A549 (cell line): ENCODE data around the gene ALPI.
"Not testable (repeated sequence)": the region's sequence is repeated elsewhere in the genome, so short reads cannot be mapped to it uniquely, and the experiment has no call there.

ENCODE experiments used
- BHLHE40 ChIP-seq: IDR thresholded peaks from 2 replicates; pipeline ENCODE4 v1.6.1; 2012; ENCODE audit warnings: low read depth, low read length, inconsistent platforms
- CEBPB ChIP-seq, 2 experiments: fragments of >200 bp in 1 of 2; sonication (Bioruptor Twin) in 1 of 2; formaldehyde crosslinking in 1 of 2; IDR thresholded peaks; 2 replicates each; pipeline ENCODE4 v1.6.1; 2012 to 2016
- CHD2 ChIP-seq: fragments of 150-350 bp; IDR thresholded peaks from 2 replicates; pipeline ENCODE4 v1.6.1; 2014; ENCODE audit warnings: low read length; ENCODE audit not compliant: partially characterized antibody
- EHMT2 ChIP-seq: fragments of 200-600 bp; sonication (generic); IDR thresholded peaks from 2 replicates; pipeline ENCODE4 v1.6.1; 2016; ENCODE audit warnings: antibody characterized with exemption, low read depth, mild to moderate bottlenecking, moderate library complexity
- JUN ChIP-seq, 2 experiments: fragments of >200 bp; sonication (Bioruptor Twin); formaldehyde crosslinking; IDR thresholded peaks; 2 replicates in 1 of 2; 3 replicates in 1 of 2; pipeline ENCODE4 v1.6.1; 2016 to 2017
- KDM1A ChIP-seq: fragments of 200-600 bp; sonication (generic); IDR thresholded peaks from 2 replicates; pipeline ENCODE4 v1.6.1; 2016; ENCODE audit warnings: low read depth, mild to moderate bottlenecking
- MAZ ChIP-seq: fragments of 150-350 bp; IDR thresholded peaks from 2 replicates; pipeline ENCODE4 v1.6.1; 2014; ENCODE audit warnings: antibody characterized with exemption, low read depth, low read length, borderline replicate concordance
- PHF8 ChIP-seq: fragments of 200-600 bp; sonication (generic); IDR thresholded peaks from 2 replicates; pipeline ENCODE4 v1.6.1; 2016; ENCODE audit warnings: low read depth, mild to moderate bottlenecking, antibody characterized with exemption, moderate library complexity, borderline replicate concordance
- POLR2A ChIP-seq: IDR thresholded peaks from 2 replicates; pipeline ENCODE4 v1.6.1; 2012; ENCODE audit warnings: mild to moderate bottlenecking, low read length
- RAD21 ChIP-seq, 2 experiments: fragments of >200 bp in 1 of 2; sonication (Bioruptor Twin) in 1 of 2; formaldehyde crosslinking in 1 of 2; IDR thresholded peaks in 1 of 2; conservative IDR thresholded peaks in 1 of 2; 2 replicates in 1 of 2; 3 replicates in 1 of 2; pipeline ENCODE4 v1.6.1; 2012 to 2018; ENCODE audit warnings: inconsistent platforms in 1 of 2
- RNF2 ChIP-seq: fragments of 200-600 bp; sonication (generic); IDR thresholded peaks from 2 replicates; pipeline ENCODE4 v1.6.1; 2016; ENCODE audit warnings: low read depth, mild to moderate bottlenecking, antibody characterized with exemption, moderate library complexity, borderline replicate concordance
- ZNF302 ChIP-seq: fragments of 250-450 bp; sonication (Bioruptor Pico); IDR thresholded peaks from 2 replicates; pipeline ENCODE4 v1.9.0; 2021; ENCODE audit warnings: inconsistent platforms, mild to moderate bottlenecking, moderate library complexity
- TF ChIP-seq, protein P1 (sequence below): fragments of >200 bp; sonication (Bioruptor Twin); formaldehyde crosslinking; IDR thresholded peaks from 3 replicates; pipeline ENCODE4 v1.5.1; 2016

DNA sequence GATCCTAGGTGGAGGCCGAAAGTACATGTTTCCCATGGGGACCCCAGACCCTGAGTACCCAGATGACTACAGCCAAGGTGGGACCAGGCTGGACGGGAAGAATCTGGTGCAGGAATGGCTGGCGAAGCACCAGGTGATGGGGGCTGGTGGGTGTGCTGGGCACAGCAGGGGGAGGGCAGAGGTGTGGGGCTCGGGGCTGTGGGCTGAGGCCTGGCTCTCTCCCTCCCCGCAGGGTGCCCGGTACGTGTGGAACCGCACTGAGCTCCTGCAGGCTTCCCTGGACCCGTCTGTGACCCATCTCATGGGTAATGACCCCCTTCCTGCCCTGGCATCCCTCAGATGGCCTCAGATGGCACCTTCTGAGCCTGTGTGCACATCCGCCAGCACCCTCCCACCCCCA, 47.7 kb upstream of the ALPI start:
- TF ChIP-seq, protein P1, sequence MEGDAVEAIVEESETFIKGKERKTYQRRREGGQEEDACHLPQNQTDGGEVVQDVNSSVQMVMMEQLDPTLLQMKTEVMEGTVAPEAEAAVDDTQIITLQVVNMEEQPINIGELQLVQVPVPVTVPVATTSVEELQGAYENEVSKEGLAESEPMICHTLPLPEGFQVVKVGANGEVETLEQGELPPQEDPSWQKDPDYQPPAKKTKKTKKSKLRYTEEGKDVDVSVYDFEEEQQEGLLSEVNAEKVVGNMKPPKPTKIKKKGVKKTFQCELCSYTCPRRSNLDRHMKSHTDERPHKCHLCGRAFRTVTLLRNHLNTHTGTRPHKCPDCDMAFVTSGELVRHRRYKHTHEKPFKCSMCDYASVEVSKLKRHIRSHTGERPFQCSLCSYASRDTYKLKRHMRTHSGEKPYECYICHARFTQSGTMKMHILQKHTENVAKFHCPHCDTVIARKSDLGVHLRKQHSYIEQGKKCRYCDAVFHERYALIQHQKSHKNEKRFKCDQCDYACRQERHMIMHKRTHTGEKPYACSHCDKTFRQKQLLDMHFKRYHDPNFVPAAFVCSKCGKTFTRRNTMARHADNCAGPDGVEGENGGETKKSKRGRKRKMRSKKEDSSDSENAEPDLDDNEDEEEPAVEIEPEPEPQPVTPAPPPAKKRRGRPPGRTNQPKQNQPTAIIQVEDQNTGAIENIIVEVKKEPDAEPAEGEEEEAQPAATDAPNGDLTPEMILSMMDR, result not testable (repeated sequence)
- not testable (repeated sequence) for TF ChIP-seq POLR2A; PHF8; EHMT2; JUN (IDR thresholded peaks at IDR 0.05); CEBPB (IDR thresholded peaks at IDR 0.05); CHD2; RAD21 (conservative IDR thresholded peaks at IDR 0.05 in 1 of 2, IDR thresholded peaks at IDR 0.05 in 1 of 2); BHLHE40; RNF2; ZNF302; KDM1A; MAZ
